CD4-positive, alpha-beta T cell treated with Interleukin-12 subunit alpha and Interleukin-12 subunit beta, for 1 hour (primary cell): Measurements from ENCODE around the gene CTXN1.
"Not testable (repeated sequence)": the region's sequence is repeated elsewhere in the genome, so short reads cannot be mapped to it uniquely, and the experiment has no call there.

ENCODE experiments used
- DNase-seq: peaks from one replicate; pipeline ENCODE4 v3.0.0-alpha.2; 2020

Gene CTXN1

GRCh38 chr19:7944177-7944761, 18.3 kb upstream of the CTXN1 start:
- peak; percentile 87 for DNase-seq

DNA sequence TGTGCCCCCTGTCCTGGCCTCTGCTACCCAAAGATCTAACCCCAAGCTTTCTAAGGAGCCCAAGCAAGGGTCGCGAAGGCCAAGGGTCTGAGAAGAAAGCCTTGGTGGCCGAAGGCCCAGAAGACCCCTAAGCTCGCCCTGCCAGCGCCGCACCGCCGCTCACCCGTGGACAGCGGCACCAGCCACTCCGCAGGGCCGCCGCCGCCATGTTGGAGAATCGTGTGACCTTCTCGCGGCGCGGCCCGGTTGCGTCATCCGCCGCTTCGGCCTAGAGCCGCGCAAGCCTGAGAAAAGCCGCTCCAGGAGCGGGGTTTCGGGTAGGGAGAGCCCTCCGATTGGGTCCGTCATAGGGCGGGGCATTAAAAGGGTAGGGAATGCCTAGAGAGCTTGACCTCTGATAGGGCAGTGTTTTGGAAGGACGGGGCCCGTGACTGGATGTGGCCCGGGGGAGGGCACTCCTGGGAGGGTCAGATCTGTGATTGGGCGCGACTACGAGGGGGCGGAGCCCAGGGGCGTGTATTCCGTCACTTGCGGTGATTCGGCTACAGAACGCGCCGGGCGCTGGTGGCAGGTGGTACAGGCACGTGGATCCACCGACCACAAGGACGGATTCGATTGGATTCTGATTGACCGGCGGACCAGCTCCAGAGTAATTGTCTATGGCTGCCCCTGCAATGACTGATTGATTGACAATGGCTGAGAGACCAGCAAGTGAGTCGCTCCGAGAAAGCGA, 17.7 kb upstream of the CTXN1 start, which contains the start of gene TIMM44:
TIMM44 (minus strand) TSS at position 223 of the 733 bp plus-strand sequence; CDS start at position 208, 15 bp downstream.
- peak; percentile 99 for DNase-seq

GRCh38 chr19:7942981-7943443, 17.1 kb upstream of the CTXN1 start:
- DNase-seq: no peak

DNA sequence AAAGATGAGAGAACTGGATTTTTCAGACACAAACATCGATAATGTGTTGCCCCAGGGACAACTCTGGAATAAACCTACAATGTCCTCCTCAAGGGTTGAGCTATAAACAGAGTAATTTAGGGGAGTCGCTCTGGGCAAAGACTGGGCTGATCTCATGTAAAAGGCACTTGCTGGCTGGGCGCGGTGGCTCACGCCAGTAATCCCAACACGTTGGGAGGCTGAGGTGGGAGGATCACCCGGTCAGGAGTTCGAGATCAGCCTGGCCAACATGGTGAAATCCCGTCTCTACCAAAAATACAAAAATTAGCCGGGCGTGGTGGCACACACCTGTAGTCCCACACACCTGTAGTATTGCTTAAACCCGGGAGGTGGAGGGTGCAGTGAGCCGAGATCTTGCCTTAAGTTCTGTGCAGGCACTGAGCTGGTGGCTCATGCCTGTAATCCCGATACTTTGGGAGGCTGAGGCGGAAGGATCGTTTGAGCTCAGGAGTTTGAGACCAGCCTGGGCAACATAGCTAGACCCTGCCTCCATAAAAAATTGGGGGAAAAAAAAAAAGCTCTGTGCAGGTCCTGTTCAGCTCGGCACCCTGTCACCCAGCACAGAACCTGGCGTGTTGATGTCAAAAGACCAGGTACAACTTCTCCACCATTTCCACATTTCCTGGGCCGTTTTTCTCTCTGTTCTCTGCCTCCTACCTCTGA, 16.1 kb upstream of the CTXN1 start:
- no peak for DNase-seq

GRCh38 chr19:7940841-7941240, 14.9 kb upstream of the CTXN1 start:
- DNase-seq: no peak

GRCh38 chr19:7934766-7935165, 8.8 kb upstream of the CTXN1 start:
- no peak for DNase-seq

DNA sequence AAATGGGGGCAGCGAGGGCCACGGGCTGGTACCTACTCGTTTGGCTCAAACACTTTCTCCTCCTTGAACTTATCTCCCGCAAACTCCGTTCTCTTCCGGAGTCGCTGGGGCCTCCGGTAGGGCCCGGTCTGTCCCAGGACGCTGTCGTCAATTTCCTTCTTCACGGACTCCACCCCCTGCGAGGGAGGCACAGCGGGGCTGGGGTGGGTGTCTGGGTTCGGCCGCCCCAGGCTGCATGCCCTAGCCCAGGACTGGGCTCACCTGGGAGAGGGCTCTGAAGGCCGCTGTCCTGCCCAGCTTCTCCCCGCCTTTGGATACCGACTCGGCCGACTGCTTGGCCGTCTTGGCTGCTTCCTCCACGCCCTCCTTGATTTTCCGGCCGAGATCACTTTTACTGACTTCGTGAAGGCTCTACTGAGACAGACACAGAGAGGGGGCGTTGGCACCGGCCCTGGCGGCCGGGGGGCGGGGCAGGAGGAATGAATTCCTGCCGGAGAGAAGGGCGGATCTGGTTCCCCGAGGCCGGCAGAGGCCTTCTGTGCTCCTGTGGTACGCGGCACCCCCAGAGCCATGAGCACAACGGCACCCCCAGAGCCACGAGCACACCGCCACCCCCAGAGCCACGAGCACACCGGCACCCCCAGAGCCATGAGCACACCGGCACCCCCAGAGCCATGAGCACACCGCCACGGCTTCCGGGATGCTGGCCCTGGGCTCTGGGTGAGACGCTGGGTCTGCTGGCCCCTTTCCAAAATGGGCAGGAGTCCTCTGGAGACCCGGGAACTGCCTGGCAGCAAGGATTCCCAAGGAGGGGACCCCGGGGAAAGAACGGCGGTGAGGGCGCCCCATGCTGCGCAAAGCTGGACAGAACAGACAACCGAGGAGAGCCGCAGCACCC, 8.1 kb upstream of the CTXN1 start:
- no peak for DNase-seq

DNA sequence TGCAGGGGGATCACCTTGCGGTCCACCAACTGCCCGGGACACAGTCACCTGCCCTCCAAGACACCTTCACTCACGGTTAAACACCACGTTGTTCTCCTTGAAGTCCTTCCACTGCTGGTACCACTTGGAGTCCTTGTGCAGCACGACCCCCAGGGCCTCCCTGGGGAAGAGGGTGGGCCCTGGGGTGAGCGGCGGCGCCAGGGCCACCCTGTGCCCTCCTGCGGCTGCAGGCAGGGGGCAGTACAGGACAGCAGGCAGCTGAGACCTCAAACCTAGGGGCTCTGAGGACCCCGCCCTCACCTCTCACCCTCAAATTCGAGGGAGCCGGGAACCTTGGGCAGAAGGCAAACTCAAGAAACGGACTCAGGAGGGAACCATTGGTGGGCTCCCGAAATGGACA, 7.5 kb upstream of the CTXN1 start:
- no peak for DNase-seq

DNA sequence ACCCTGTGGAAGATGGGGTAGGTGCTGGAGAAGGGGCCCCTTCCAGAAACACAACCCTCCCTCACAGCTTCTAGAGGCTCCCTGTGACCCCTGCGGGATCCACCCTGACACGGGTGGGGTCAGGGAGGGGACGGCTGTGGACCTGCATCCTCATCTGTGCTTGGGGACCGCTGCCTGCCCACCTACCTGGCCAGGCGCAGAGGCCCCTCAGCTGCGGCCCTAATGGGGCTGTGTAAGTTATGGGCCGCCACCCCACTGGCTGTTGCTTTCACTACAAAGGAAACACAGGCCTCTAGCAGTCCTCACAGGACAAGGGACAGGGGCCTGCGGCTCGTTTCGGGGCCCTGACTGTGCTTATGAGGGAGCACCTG, 7.0 kb upstream of the CTXN1 start:
- no peak for DNase-seq

- no peak for DNase-seq
These were observed 6.5 kb upstream of the CTXN1 start for GRCh38 chr19:7932276-7932929.

DNA sequence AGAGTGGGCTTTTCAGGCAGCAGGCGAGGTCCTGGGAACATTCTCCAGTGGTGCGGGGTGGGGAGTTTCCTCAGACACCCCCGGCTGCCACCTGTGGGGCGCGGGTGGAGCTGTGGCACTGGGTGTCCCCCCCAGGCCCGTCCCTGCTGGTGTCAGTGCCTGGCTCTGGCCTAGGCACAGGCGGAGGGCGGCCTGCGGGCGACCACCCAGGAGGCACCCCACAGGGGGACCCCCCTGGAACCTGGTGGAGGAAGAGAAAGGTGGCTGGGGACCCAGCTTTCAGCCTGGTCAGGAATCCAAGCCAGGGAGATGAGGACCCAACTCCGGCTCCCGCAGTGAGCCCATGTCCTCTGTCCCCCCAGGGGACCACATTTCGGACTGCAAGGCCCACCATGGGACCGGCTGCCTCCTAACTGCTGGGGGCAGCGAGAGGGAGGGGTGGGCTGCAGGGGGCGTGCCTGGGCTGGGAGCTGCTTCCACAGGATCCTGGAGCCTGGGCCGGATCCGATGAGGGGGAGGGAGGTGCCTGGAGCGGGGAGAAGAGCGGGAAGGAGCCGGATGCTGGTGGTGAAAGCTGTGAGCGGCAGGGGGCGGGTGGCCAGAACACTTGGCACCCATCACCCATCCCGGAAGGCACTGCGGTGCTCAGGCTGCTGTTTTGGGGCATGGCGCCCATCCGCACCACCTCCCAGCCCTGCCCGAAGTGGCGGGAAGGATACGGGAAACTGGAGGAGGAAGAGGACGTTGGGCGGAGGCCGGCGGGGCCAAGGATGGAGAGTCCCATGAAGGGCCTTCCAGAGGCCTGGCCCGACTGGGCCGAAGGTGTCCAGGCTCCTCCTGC, 5.5 kb upstream of the CTXN1 start:
- DNase-seq: no peak

GRCh38 chr19:7930765-7931164, 4.8 kb upstream of the CTXN1 start:
- no peak for DNase-seq

DNA sequence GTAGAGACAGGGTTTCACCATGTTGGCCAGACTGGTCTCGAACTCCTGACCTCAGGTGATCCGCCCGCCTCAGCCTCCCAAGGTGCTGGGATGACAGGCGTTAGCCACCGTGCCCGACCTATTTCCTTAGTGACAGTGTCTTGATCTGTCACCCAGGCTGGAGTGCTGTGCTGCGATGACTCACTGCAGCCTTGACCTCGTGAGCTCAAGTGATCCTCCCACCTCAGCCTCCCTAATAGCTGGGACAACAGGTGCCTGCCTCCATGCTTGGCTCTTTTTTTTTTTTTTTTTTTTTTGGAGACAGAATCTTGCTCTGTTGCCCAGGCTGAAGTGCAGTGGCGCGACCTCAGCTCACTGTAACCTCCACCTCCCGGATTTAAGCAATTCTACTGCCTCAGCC, 4.1 kb upstream of the CTXN1 start:
- not testable (repeated sequence) for DNase-seq

- peak; percentile 79 for DNase-seq
These were observed 3.1 kb upstream of the CTXN1 start for GRCh38 chr19:7928741-7929701.

- no peak for DNase-seq
These were observed 2.4 kb upstream of the CTXN1 start for GRCh38 chr19:7928334-7928706.

DNA sequence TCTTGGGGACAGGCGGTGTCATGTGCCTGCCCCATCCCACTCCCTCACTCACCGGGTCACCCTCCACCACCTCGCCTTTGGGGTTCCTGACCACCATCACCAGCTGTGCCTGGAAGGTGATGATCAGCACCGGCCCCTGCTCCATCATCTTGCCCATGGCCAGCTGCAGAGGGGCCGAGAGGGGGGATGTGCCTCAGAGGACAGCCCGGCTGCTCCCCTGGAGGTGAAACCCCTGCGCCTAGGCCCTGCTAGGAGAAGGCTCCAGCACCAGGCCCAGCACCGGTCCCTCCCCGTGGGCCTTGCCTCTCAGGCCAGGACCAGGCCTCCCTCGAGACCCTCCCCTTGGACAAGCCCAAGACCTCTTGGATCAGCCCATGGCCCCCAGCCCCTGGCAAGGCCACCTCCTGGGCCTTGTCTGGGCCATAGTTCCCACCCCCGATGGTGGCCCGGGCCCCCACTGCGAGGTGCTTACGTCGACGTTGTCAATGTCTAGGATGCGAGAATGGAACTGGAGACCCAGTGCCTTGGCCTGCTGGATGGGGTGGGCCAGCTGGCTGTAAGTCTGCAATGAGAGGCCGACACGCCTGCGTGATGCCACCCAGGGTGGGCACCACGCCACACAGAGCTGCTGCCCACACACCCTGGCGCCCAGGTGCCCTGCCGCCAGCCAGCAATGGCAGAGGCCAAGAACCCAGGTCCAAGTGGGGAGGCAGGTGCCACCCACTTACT, 1.8 kb upstream of the CTXN1 start:
- DNase-seq: no peak

DNA sequence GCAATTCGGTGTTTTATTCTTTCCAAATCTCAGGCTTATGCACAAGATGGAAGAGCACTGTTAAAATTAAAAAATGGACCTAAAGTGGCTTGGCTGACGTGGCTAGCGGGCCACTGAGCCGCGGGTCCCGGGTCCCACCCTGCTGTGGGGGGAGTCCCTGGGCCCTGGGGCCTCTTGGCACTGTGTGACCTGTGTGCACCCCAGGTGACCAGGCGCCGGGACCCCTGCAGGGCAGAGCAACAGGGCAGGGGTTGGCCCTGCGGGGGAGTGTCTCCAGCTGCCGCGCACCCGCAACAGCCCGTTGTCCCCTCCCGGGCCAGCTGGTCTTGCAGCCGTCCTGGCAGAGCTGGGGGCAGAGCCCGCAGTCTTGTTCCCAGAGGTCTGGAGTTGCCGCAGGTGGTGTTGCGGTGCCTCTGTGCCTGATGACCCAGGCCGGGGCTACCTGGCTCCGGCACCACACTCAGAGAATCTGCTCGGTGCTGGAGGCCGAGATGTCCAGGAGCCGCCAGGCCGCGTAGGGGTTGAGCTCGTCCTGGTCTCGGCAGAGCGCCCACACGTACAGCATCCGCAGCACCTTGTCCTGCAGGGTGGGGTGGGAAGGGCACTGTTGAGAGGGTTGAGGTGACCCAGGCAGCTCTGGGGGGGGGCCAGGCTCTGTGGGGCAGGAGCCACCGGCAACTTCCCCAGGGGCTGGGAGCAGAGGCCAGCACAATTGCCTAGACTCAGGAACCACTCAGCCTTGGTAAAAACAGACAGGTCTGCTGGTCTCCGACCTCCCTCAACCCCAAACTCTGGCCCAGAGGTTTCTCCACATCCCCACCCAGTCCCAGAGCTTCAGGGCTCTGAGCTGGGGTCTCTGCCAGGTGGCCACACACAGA, 1.0 kb upstream of the CTXN1 start:
- no peak for DNase-seq

DNA sequence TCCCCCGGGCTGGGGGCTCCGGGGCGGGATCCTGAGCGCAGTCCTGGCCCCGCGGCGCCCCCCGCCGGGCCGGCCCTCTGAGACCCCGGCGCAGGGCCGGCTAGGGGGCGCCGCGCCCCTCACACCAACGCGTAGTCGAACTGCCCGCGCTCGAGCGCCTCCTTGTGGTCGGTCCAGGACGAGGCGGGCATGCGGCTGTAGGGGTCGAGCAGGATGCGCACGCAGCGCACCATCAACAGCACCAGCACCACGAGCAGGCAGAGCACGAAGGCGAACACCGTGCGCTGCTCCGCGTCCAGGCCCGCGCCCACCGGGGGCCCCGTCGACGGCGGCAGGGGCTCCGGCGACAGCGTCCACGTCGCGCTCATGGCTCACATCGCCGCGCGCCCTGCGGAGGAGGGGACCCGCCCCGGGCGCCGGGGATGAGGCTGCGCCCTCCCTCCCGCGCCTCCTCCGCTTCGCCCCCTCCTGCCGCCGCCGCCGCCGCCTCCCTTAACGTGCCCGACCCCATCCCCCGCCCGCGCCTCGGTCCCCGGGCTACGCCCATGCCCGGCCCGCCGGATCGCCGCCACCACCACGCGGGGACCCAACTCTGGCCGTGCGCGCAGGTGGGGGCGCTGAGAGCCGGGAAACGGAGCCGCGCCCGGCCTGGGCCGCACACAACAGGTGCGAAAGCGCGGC, 624 bp downstream of the CTXN1 start:
- peak; percentile 78 for DNase-seq
